Smooth muscle cell (in vitro differentiated cells): ENCODE results near the gene HAGH. TPM values are rescaled to one million over a fixed set of nuclear protein-coding genes. Genes with fewer than 3 reads are reported as not detected.

ENCODE experiments used
- DNase-seq: peaks from one replicate; lab custom pipeline; 2025; ENCODE audit not compliant: unreplicated experiment; lab: John Stamatoyannopoulos, UW
- H2AFZ ChIP-seq: fragments of 200-600 bp; sonication (generic); 2 replicates; pipeline ENCODE4 v1.6.0; 2016; ENCODE audit warnings: antibody characterized with exemption, low read depth, mild to moderate bottlenecking
- H3F3A ChIP-seq: fragments of 200-600 bp; sonication (generic); 2 replicates; pipeline ENCODE4 v1.6.0; 2017; ENCODE audit warnings: antibody characterized with exemption, low read depth
- H3K27ac ChIP-seq: fragments of 200-600 bp; sonication (generic); 2 replicates; pipeline ENCODE4 v1.5.1; 2016; ENCODE audit warnings: low read depth, mild to moderate bottlenecking
- H3K27me3 ChIP-seq: fragments of 200-600 bp; sonication (generic); 2 replicates; pipeline ENCODE4 v1.6.1; 2016; ENCODE audit warnings: low read depth, mild to moderate bottlenecking
- H3K36me3 ChIP-seq: fragments of 200-600 bp; sonication (generic); 2 replicates; pipeline ENCODE4 v1.5.1; 2016; ENCODE audit warnings: low read depth
- H3K4me1 ChIP-seq: fragments of 200-600 bp; sonication (generic); 2 replicates; pipeline ENCODE4 v1.5.1; 2016; ENCODE audit warnings: low read depth
- H3K4me2 ChIP-seq: fragments of 200-600 bp; sonication (generic); 2 replicates; pipeline ENCODE4 v1.6.0; 2016; ENCODE audit warnings: mild to moderate bottlenecking
- H3K4me3 ChIP-seq: fragments of 200-600 bp; sonication (generic); 2 replicates; pipeline ENCODE4 v1.5.1; 2016; ENCODE audit warnings: mild to moderate bottlenecking
- H3K79me2 ChIP-seq: fragments of 200-600 bp; sonication (generic); 2 replicates; pipeline ENCODE4 v1.6.0; 2016; ENCODE audit warnings: low read depth, mild to moderate bottlenecking
- H3K9ac ChIP-seq: fragments of 200-600 bp; sonication (generic); 2 replicates; pipeline ENCODE4 v1.6.0; 2016; ENCODE audit warnings: low read depth
- H3K9me3 ChIP-seq: fragments of 200-600 bp; sonication (generic); replicated peaks from 2 replicates; pipeline ENCODE4 v1.5.1; 2016; ENCODE audit warnings: low read depth
- H4K20me1 ChIP-seq: fragments of 200-600 bp; sonication (generic); 2 replicates; pipeline ENCODE4 v1.6.0; 2016; ENCODE audit warnings: low read depth
- CTCF ChIP-seq: fragments of 200-600 bp; sonication (generic); IDR thresholded peaks from 2 replicates; pipeline ENCODE4 v1.5.1; 2017; ENCODE audit warnings: borderline replicate concordance, mild to moderate bottlenecking, antibody characterized with exemption; ENCODE audit not compliant: insufficient read depth, poor library complexity, severe bottlenecking
- WGBS: methylation state at CpG from one replicate; pipeline ENCODE4 v1.1.7; 2016; ENCODE audit warnings: low lambda C conversion rate; 5-methylcytosine and 5-hydroxymethylcytosine counted together
- polyA plus RNA-seq: library from polyadenylated mRNA; unstranded; fragments of >200 nt; fragmentation: Nextera tagmentation; extraction: Ambion mirVana; gene quantifications from 2 replicates; pipeline ENCODE4 v1.2.1, GENCODE V29; 2016
- total RNA-seq: library from RNA; depleted of rRNA; stranded (reverse); fragments of >200 nt; gene quantifications from 2 replicates; pipeline ENCODE4 v1.2.3, GENCODE V29; 2014

The HAGH gene
- total and polyA plus RNA-seq, 2 experiments from 2014 or later, result 20.9 to 43.0 TPM

- Histone ChIP-seq H3K9ac (no peak overlapping the region), H3K36me3 (no peaks in the 10 kb centered on the region), H4K20me1 (peaks cover 5% of the 10 kb centered on the region), H3K27ac (no peak overlapping the region), H3F3A (peaks cover 3% of the 10 kb centered on the region), H3K27me3 (no peaks in the 10 kb centered on the region), H3K9me3 (no peaks in the 10 kb centered on the region), H2AFZ (no peak overlapping the region), H3K4me1 (no peaks in the 10 kb centered on the region), H3K79me2 (no peaks in the 10 kb centered on the region), H3K4me3 (no peak overlapping the region), H3K4me2 (no peak overlapping the region)
- DNase-seq, result no peak
- 94% methylated on average over 18 of the region's 18 CpGs for WGBS
- no peak for TF ChIP-seq CTCF
Measured at GRCh38 chr16:1758923-1759322, 67.7 kb downstream of the HAGH start.

- no peak overlapping the region for H3K4me3 ChIP-seq
- 97% methylated on average over 36 of the region's 37 CpGs for WGBS
- H4K20me1 ChIP-seq, result peaks cover 5% of the 10 kb centered on the region
- no peaks in the 10 kb centered on the region for H3K27me3 ChIP-seq
- no peak overlapping the region for H3K27ac ChIP-seq
- H3K4me1 ChIP-seq, result no peaks in the 10 kb centered on the region
- H3F3A ChIP-seq, result peaks cover 3% of the 10 kb centered on the region
- no peak overlapping the region for H3K9ac ChIP-seq
- DNase-seq, result no peak
- no peak overlapping the region for H2AFZ ChIP-seq
- TF ChIP-seq CTCF, result no peak
- H3K79me2 ChIP-seq, result no peaks in the 10 kb centered on the region
- no peak overlapping the region for H3K4me2 ChIP-seq
- H3K36me3 ChIP-seq, result no peaks in the 10 kb centered on the region
- no peaks in the 10 kb centered on the region for H3K9me3 ChIP-seq
Measured at GRCh38 chr16:1757714-1758461, 68.7 kb downstream of the HAGH start.

Other genes starting within 250 kb of the HAGH start
- gene IFT140, start 214.8 kb downstream of the HAGH start, total RNA-seq, result 24.8 and 30.0 TPM in 2 replicates
- 17.2 and 24.1 TPM in 2 replicates for gene IFT140, start 214.8 kb downstream of the HAGH start, polyA plus RNA-seq
- gene CRAMP1, start 214.5 kb downstream of the HAGH start, total RNA-seq, result 7.3 and 16.5 TPM in 2 replicates
- 6.3 and 7.9 TPM in 2 replicates for gene CRAMP1, start 214.5 kb downstream of the HAGH start, polyA plus RNA-seq
- gene JPT2, start 148.5 kb downstream of the HAGH start, total RNA-seq, result 28.6 and 33.4 TPM in 2 replicates
- gene JPT2, start 148.5 kb downstream of the HAGH start, polyA plus RNA-seq, result 7.2 and 11.2 TPM in 2 replicates
- gene MAPK8IP3, start 120.6 kb downstream of the HAGH start, total RNA-seq, result 36.2 and 43.6 TPM in 2 replicates
- gene MAPK8IP3, start 120.6 kb downstream of the HAGH start, polyA plus RNA-seq, result 47.8 and 69.2 TPM in 2 replicates
- gene NME3, start 55.3 kb downstream of the HAGH start, total RNA-seq, result 38.0 and 56.7 TPM in 2 replicates
- gene NME3, start 55.3 kb downstream of the HAGH start, polyA plus RNA-seq, result 85.4 and 94.3 TPM in 2 replicates
- gene EME2, start 54.0 kb downstream of the HAGH start, total RNA-seq, result 3.6 and 4.4 TPM in 2 replicates
- gene EME2, start 54.0 kb downstream of the HAGH start, polyA plus RNA-seq, result 3.8 and 7.6 TPM in 2 replicates
- gene MRPS34, start 53.7 kb downstream of the HAGH start, total RNA-seq, result 56.7 and 62.9 TPM in 2 replicates
- 111 and 122 TPM in 2 replicates for gene MRPS34, start 53.7 kb downstream of the HAGH start, polyA plus RNA-seq
- 23.0 and 25.1 TPM in 2 replicates for gene SPSB3, start 44.3 kb downstream of the HAGH start, total RNA-seq
- 49.8 and 60.3 TPM in 2 replicates for gene SPSB3, start 44.3 kb downstream of the HAGH start, polyA plus RNA-seq
- 32.9 and 48.0 TPM in 2 replicates for gene NUBP2, start 43.9 kb downstream of the HAGH start, total RNA-seq
- 80.8 and 86.7 TPM in 2 replicates for gene NUBP2, start 43.9 kb downstream of the HAGH start, polyA plus RNA-seq
- gene IGFALS, start 33.1 kb downstream of the HAGH start, total RNA-seq, result 0.58 TPM in 1 of 2 replicates, not detected in the other
- gene IGFALS, start 33.1 kb downstream of the HAGH start, polyA plus RNA-seq, result 0.45 TPM in 1 of 2 replicates, not detected in the other
- 25.0 and 32.4 TPM in 2 replicates for gene FAHD1, start 381 bp upstream of the HAGH start, total RNA-seq
- 32.4 and 32.8 TPM in 2 replicates for gene FAHD1, start 381 bp upstream of the HAGH start, polyA plus RNA-seq
- gene MEIOB, start 45.3 kb upstream of the HAGH start, total RNA-seq, result 0.18 and 0.22 TPM in 2 replicates
- 1.7 TPM in 1 of 2 replicates, not detected in the other for gene MEIOB, start 45.3 kb upstream of the HAGH start, polyA plus RNA-seq
- not detected in 2 replicates for gene HS3ST6, start 91.6 kb upstream of the HAGH start, total RNA-seq
- gene HS3ST6, start 91.6 kb upstream of the HAGH start, polyA plus RNA-seq, result not detected in 2 replicates
- gene MSRB1, start 116.4 kb upstream of the HAGH start, total RNA-seq, result 9.4 and 9.9 TPM in 2 replicates
- gene MSRB1, start 116.4 kb upstream of the HAGH start, polyA plus RNA-seq, result 21.8 TPM in 2 replicates
- gene RPL3L, start 127.9 kb upstream of the HAGH start, total RNA-seq, result not detected in 2 replicates
- gene RPL3L, start 127.9 kb upstream of the HAGH start, polyA plus RNA-seq, result 0.21 TPM in 1 of 2 replicates, not detected in the other
- 125 and 176 TPM in 2 replicates for gene NDUFB10, start 132.7 kb upstream of the HAGH start, total RNA-seq
- gene NDUFB10, start 132.7 kb upstream of the HAGH start, polyA plus RNA-seq, result 278 and 295 TPM in 2 replicates
- gene RPS2, start 138.0 kb upstream of the HAGH start, total RNA-seq, result 2,263 and 2,576 TPM in 2 replicates
- 2,041 and 2,061 TPM in 2 replicates for gene RPS2, start 138.0 kb upstream of the HAGH start, polyA plus RNA-seq
- gene RNF151, start 140.0 kb upstream of the HAGH start, total RNA-seq, result not detected in 2 replicates
- gene RNF151, start 140.0 kb upstream of the HAGH start, polyA plus RNA-seq, result not detected in 2 replicates
- gene TBL3, start 145.2 kb upstream of the HAGH start, total RNA-seq, result 25.8 and 28.5 TPM in 2 replicates
- gene TBL3, start 145.2 kb upstream of the HAGH start, polyA plus RNA-seq, result 62.0 and 81.7 TPM in 2 replicates
- gene NOXO1, start 154.6 kb upstream of the HAGH start, total RNA-seq, result 0.13 TPM in 1 of 2 replicates, not detected in the other
- 0.35 and 1.7 TPM in 2 replicates for gene NOXO1, start 154.6 kb upstream of the HAGH start, polyA plus RNA-seq
- gene GFER, start 157.4 kb upstream of the HAGH start, total RNA-seq, result 12.1 and 15.1 TPM in 2 replicates
- gene GFER, start 157.4 kb upstream of the HAGH start, polyA plus RNA-seq, result 33.5 and 41.2 TPM in 2 replicates
- 3.0 and 4.4 TPM in 2 replicates for gene SYNGR3, start 163.1 kb upstream of the HAGH start, total RNA-seq
- 8.7 and 16.8 TPM in 2 replicates for gene SYNGR3, start 163.1 kb upstream of the HAGH start, polyA plus RNA-seq
- 23.2 and 27.2 TPM in 2 replicates for gene ZNF598, start 183.0 kb upstream of the HAGH start, total RNA-seq
- 27.9 and 32.7 TPM in 2 replicates for gene ZNF598, start 183.0 kb upstream of the HAGH start, polyA plus RNA-seq
- 13.1 and 30.9 TPM in 2 replicates for gene NPW, start 193.0 kb upstream of the HAGH start, total RNA-seq
- gene NPW, start 193.0 kb upstream of the HAGH start, polyA plus RNA-seq, result 185 and 193 TPM in 2 replicates
- gene NHERF2, start 200.1 kb upstream of the HAGH start, total RNA-seq, result 14.4 and 21.8 TPM in 2 replicates
- gene NHERF2, start 200.1 kb upstream of the HAGH start, polyA plus RNA-seq, result 40.2 and 56.8 TPM in 2 replicates
- 14.6 and 23.8 TPM in 2 replicates for gene NTHL1, start 221.0 kb upstream of the HAGH start, total RNA-seq
- gene NTHL1, start 221.0 kb upstream of the HAGH start, polyA plus RNA-seq, result 36.5 and 39.3 TPM in 2 replicates
- 29.7 and 64.5 TPM in 2 replicates for gene TSC2, start 221.2 kb upstream of the HAGH start, total RNA-seq
- gene TSC2, start 221.2 kb upstream of the HAGH start, polyA plus RNA-seq, result 74.7 and 110 TPM in 2 replicates